Colonic mucosa (tissue), 4 donors: Measurements from ENCODE around the gene TNC. TPM values are rescaled to one million over a fixed set of nuclear protein-coding genes. Genes with fewer than 3 reads are reported as not detected.

Experiments used
- DNase-seq: peaks from one replicate; pipeline ENCODE4 v3.0.0-alpha.2; 2020
- H3K27ac ChIP-seq: fragments of 200-600 bp; one replicate; pipeline ENCODE4 v1.8.0; 2021
- H3K27me3 ChIP-seq: fragments of 200-600 bp; one replicate; pipeline ENCODE4 v1.8.0; 2021
- H3K36me3 ChIP-seq: fragments of 200-600 bp; one replicate; pipeline ENCODE4 v1.8.0; 2021
- H3K4me1 ChIP-seq: fragments of 200-600 bp; one replicate; pipeline ENCODE4 v1.8.0; 2021; ENCODE audit warnings: mild to moderate bottlenecking
- H3K4me3 ChIP-seq: fragments of 200-600 bp; one replicate; pipeline ENCODE4 v1.8.0; 2021
- H3K9ac ChIP-seq, 2 donors: one replicate each; pipeline ENCODE4 v1.7.0; 2013; ENCODE audit warnings: control low read depth in 2 of 2, low read depth in 2 of 2, low read length in 2 of 2
- H3K9me3 ChIP-seq: fragments of 200-600 bp; one replicate; pipeline ENCODE4 v1.8.0; 2021
- intact Hi-C: fragments of 100-400 bp; cut with DNase I; formaldehyde crosslinking; loops from one replicate; pipeline ENCODE4 v1.14.1; 2022
- total RNA-seq, 2 donors: library from RNA; stranded (reverse); fragmentation: NEBNext Ultra II Directional in 1 of 2; extraction: Animal tissue kit (Norgen Biotek cat#: 25700) in 1 of 2; gene quantifications; one replicate each; pipeline ENCODE4 v1.2.1, GENCODE V29; 2021
- TF ChIP-seq, protein P1 (sequence below): fragments of 200-600 bp; IDR thresholded peaks from one replicate; pipeline ENCODE4 v1.8.0; 2022; ENCODE audit warnings: antibody characterized with exemption, mild to moderate bottlenecking
- donor health status: healthy.
- donor health status: DM: no; HTN: no; CAD: no.
- donor health status: DM: no; HTN: no; CAD: no.

Gene TNC
- total RNA-seq: 10 to 100 TPM in 1 of 2 donors, 1 to 10 TPM in 1; 5.0 to 65.6 TPM

- intact Hi-C loops: no loop called here
- H3K36me3 ChIP-seq: no peaks in the 10 kb centered on the region
- H3K4me1 ChIP-seq: no peaks in the 10 kb centered on the region
- H3K27ac ChIP-seq: peak within 1 kb of the TSS; percentile 56
- H3K9ac ChIP-seq: no peak within 1 kb of the TSS
- H3K27me3 ChIP-seq: peaks cover 6% of the 10 kb centered on the region
- peak; percentile 26 for DNase-seq
- H3K4me3 ChIP-seq: peak within 1 kb of the TSS; percentile 22
- no peaks in the 10 kb centered on the region for H3K9me3 ChIP-seq
- TF ChIP-seq, protein P1, sequence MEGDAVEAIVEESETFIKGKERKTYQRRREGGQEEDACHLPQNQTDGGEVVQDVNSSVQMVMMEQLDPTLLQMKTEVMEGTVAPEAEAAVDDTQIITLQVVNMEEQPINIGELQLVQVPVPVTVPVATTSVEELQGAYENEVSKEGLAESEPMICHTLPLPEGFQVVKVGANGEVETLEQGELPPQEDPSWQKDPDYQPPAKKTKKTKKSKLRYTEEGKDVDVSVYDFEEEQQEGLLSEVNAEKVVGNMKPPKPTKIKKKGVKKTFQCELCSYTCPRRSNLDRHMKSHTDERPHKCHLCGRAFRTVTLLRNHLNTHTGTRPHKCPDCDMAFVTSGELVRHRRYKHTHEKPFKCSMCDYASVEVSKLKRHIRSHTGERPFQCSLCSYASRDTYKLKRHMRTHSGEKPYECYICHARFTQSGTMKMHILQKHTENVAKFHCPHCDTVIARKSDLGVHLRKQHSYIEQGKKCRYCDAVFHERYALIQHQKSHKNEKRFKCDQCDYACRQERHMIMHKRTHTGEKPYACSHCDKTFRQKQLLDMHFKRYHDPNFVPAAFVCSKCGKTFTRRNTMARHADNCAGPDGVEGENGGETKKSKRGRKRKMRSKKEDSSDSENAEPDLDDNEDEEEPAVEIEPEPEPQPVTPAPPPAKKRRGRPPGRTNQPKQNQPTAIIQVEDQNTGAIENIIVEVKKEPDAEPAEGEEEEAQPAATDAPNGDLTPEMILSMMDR: no peak
These were observed at the start of gene TNC for GRCh38 chr9:115117999-115118878. Gene TNC, minus strand, starts transcription at chr9:115118157. Its CDS starts 27,139 bp downstream, at chr9:115091018.

DNA sequence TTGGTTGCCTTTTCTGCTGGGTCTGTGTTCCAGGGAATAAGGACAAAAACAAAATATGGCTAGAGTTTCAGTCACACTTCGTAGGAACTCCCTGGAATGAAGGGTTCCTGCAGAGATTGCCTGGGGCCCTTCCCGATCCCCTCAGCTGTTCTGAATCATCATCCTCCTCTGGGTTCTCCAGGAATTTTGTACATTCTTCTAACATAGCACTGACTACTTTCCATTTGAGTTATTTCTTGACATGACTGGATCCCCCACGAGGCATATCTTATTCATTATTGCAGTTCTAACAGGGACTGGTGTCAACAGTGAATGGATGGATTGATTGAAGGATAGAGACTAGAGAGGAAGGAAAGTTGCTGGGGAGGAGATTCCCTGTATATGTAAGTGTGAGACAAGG is 49.2 kb upstream of the TNC start:
- TF ChIP-seq, protein P1: no peak
- no peaks in the 10 kb centered on the region for H3K36me3 ChIP-seq
- no peak overlapping the region for H3K27ac ChIP-seq
- H3K4me3 ChIP-seq: no peak overlapping the region
- DNase-seq: no peak
- no peaks in the 10 kb centered on the region for H3K9me3 ChIP-seq
- no peak overlapping the region for H3K9ac ChIP-seq
- intact Hi-C loops: loop anchor here (10.0 kb wide), 1 partner anchor 358 kb away; no protein-coding TSS in a partner anchor
- no peaks in the 10 kb centered on the region for H3K27me3 ChIP-seq
- no peaks in the 10 kb centered on the region for H3K4me1 ChIP-seq

GRCh38 chr9:115165233-115165632 is 47.3 kb upstream of the TNC start:
- Histone ChIP-seq H3K9ac (no peak overlapping the region), H3K27me3 (no peaks in the 10 kb centered on the region), H3K27ac (no peak overlapping the region), H3K4me1 (no peaks in the 10 kb centered on the region), H3K4me3 (no peak overlapping the region), H3K9me3 (no peaks in the 10 kb centered on the region), H3K36me3 (no peaks in the 10 kb centered on the region)
- TF ChIP-seq, protein P1: no peak
- intact Hi-C loops: loop anchor here (10.0 kb wide), 1 partner anchor 360 kb away; no protein-coding TSS in a partner anchor
- DNase-seq: no peak

- Histone ChIP-seq H3K4me1 (no peaks in the 10 kb centered on the region), H3K4me3 (no peak overlapping the region), H3K36me3 (no peaks in the 10 kb centered on the region), H3K9ac (no peak overlapping the region), H3K27me3 (no peaks in the 10 kb centered on the region), H3K9me3 (no peaks in the 10 kb centered on the region), H3K27ac (no peak overlapping the region)
- intact Hi-C loops: loop anchor here (10.0 kb wide), 1 partner anchor 360 kb away; no protein-coding TSS in a partner anchor
- no peak for DNase-seq
- TF ChIP-seq, protein P1: no peak
These were observed 46.6 kb upstream of the TNC start for GRCh38 chr9:115164511-115164974.

DNA sequence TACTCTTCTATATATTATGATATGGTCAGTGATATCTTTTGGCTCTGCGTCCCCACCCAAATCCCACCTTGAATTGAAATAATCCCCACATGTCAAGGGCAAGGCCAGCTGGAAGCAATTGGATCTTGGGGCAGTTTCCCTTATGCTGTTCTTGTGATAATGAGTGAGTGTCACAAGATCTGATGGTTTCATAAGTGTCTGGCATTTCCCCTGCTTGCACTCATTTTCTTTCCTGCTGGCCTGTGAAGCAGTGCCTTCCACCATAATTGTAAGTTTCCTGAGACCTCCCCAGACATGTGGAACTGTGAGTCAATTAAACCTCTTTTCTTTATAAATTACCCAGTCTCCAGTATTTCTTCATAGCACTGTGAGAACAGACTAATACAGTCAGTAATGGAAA is 45.0 kb upstream of the TNC start:
- H3K4me1 ChIP-seq: no peaks in the 10 kb centered on the region
- DNase-seq: no peak
- H3K4me3 ChIP-seq: no peak overlapping the region
- TF ChIP-seq, protein P1: no peak
- H3K27me3 ChIP-seq: no peaks in the 10 kb centered on the region
- no peak overlapping the region for H3K9ac ChIP-seq
- no peak overlapping the region for H3K27ac ChIP-seq
- intact Hi-C loops: loop anchor here (10.0 kb wide), 1 partner anchor 362 kb away; no protein-coding TSS in a partner anchor
- no peaks in the 10 kb centered on the region for H3K36me3 ChIP-seq
- no peaks in the 10 kb centered on the region for H3K9me3 ChIP-seq
